LHCN-M2 (cell line): ENCODE data around the gene FOXP1. TPM values are rescaled to one million over a fixed set of nuclear protein-coding genes. Genes with fewer than 3 reads are reported as not detected.

Experiments used
- DNase-seq: peaks from one replicate; pipeline ENCODE4 v3.0.0-alpha.2; 2012; ENCODE audit warnings: low read depth
- polyA plus RNA-seq: library from polyadenylated mRNA; unstranded; fragments of >200 nt; gene quantifications from one replicate; pipeline ENCODE4 v1.2.1, GENCODE V29; 2012; ENCODE audit warnings: missing spikeins
- total RNA-seq: library from RNA; depleted of rRNA; stranded (reverse); fragments of >200 nt; gene quantifications from 2 replicates; pipeline ENCODE4 v1.2.3, GENCODE V29; 2014; rRNA removed

The FOXP1 gene
- total RNA-seq: 16.0 and 18.2 TPM in 2 replicates
- polyA plus RNA-seq: 11.6 TPM

DNA sequence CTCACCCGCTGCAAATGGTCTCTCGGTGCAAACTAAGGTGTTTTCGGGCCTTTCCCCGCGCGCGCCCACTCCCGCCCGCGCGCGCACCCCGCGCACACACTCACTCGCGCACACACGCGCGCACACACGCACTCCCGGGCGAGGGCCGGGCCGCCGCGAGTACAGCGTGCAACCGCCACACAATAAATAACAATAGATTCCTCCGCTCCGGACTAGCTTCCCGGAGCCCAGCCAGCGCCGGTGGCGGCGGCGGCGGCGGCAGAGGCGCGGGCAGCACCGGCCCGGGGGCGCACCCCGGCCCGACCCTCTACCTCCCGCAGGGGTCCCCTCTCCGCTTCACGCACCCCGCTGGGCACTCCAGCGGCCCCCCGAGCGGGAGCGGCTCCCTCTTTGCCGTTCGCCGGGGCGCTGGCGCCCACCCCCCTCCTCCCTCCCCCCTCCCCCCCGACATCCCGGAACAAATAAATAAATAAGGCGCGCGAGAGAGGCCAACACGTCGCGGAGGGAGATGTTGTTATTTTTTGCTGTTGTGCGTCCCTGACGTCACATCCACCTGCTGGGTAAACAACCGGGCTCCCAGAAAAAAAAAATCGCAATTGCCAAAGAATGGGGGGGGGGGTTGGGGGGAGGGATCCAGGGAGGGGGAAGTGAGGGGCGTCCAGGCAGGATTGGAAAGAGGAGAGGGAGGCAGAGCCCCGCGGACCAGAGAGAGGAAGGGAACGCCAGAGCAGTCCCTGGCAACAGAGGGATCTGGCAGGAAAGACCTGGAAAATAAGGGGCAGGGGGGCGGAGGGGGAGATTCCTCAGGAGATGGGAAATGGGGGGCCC, at the start of gene FOXP1:
FOXP1 (minus strand) TSS at position 163 of the 828 bp plus-strand sequence. CDS start 385,347 bp downstream, outside the sequence.
- peak; percentile 66 for DNase-seq

DNA sequence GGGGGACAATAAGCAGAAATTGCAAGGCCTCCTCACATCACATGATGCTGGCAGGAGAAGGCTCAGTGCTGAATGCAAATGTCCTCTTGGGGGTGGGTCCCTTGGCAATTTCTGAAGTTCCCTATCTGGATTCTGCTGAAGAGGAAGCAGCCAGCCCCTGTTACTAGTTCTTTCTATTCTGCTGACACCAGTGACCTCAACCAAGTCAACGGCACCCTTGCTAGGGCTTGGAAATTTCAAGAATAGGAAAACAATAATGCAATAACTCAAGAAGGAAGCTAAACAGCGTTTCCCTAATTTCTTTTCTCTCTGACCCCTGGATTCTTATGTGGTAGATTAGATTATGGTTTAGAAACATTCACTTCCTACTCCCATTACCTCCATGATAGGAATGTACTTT, 46.2 kb upstream of the FOXP1 start:
- no peak for DNase-seq

DNA sequence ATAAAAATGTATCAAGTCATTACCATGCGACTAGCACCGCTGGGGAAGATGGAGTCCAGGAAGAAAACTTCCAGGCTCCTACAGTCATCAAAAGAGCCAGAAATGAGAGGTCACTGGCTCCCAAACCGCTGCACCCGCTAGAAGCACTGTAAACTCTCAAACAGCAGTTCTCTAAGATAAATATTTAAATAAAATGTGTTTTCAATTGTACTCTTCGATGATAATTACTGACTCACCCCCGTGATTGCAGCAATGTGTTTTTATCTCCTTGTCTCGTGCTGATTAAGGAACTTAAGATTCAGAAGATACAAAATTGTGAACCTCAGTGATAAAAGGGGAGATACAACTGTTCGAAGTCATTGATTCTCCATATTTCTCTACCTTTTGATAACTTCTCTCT, 45.8 kb upstream of the FOXP1 start:
- no peak for DNase-seq

DNA sequence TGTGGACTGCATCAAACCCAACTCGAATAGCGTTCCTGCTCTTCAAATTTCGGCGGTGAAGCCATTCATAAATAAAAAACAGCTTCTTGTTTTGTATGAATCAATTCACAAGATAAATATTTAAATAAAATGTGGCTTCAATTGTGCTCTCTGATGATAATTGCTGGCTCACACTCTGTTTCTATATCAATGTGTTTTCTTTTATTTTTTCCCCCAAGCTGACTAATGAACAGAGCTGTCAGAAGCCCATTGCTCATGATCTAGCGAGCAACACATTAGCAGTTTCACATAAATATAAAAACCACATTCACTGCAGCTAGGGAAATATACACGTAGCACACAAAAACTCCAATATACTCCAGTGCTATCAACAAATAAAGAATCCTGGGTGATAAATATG, 45.0 kb upstream of the FOXP1 start:
- DNase-seq: no peak

DNA sequence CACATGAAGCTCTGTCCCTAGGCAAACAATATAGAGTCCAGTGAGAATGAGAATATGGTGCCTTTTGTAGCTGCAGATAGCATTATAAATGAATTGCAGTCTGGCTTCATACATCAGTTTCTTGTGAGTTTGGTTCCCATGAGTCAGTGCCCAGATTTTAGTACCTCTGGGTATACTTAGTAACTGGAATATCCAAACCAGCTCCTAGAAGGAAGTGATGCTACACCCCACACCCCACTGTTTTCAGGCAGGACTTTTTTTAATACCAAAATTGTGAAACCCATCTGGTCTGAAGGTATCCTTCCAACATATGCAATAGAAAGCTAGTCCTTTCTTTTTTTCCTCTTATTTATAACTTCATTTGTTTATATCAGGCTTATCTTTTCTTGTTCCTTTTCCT, 42.1 kb upstream of the FOXP1 start:
- DNase-seq: no peak

DNA sequence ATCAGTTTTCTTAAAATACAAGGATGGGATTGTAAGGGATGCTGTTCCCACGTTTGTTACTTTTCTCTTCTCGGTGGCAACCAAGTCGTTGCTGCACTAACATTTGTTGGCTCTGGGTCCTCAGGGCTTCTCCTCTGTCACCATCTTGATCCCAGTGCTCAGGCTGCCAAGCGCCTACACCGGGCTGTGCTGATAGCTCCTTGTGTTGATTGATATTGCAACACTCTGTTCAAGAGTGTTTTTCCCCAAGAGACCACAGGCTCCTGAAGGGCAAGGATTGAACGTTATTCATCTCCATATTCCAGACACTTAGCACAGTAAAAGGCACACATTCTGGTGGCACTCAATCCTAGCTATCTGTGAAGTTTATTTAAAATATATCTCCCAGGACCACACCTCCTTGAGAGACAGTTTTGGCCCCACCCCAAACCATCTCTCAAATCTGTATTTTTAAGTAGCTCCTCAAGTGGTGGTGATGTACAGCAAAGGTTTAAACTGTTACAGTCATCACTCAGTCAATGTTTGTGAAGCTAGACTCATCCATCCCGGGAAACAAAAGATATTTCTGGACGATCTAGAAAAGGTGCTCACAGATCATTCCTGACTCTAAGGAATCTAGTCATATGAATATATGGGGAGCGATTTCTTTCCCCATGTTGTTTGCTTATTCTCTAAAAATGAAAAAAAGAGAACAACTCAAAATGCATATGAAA, 38.5 kb upstream of the FOXP1 start:
- no peak for DNase-seq

DNA sequence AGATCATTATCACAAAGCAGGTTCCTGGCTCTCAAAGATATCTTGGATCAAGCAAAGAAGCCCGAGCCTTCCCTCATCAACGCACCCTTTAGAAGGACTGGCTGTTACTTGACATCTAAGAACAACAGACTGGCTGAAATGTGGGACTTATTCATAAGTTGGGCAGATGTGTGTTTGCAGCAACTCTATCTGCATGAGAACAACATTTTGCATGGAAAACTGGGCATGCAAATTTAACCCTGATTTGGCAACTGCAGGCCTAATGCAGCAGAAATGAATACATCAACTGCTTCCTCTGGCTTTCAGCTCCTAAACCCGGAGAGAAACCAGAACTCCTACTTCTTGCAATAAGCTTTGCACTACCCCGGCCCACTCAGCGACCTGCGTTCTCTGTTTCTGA, 35.0 kb upstream of the FOXP1 start:
- DNase-seq: no peak

DNA sequence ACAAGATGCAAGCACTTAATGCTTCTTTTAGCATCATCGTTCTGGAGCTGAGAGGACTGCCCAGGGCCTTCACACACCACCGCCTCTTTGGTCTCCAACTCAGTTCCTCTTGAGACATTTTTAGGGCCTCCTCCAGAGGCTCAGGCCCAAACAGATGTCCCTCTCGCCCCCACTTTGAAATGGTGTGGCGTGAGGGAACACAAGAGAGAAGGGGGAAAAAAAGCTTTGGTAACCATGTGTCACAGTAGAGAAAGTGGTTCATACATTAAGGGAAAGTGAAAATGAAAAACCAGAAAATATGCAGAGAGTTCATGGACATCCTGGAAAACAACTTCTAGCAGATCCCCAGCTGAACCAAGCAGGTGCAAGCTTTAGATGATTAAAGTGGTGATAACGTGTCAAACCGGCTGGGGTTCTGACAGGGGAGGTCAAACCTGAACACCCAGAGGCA, 33.1 kb upstream of the FOXP1 start:
- DNase-seq: no peak

DNA sequence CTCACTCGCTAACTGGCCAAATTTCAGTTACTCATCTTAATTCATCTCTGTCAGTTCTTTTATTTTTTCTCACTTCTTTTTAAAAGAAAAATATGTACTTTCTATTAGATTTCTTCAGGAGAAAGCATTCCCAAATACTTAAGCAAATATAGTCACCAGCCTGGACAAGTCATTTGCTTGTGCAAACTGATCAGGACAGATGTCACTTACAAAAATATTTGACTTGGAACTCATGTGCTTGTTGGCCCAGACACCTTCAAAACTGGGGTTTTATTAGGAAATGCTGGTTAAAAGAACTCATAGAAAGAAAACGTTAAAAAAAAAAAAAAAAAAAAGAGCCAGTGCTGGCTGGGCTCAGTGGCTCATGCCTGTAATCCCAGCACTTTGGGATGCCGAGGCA, 31.3 kb upstream of the FOXP1 start:
- no peak for DNase-seq

DNA sequence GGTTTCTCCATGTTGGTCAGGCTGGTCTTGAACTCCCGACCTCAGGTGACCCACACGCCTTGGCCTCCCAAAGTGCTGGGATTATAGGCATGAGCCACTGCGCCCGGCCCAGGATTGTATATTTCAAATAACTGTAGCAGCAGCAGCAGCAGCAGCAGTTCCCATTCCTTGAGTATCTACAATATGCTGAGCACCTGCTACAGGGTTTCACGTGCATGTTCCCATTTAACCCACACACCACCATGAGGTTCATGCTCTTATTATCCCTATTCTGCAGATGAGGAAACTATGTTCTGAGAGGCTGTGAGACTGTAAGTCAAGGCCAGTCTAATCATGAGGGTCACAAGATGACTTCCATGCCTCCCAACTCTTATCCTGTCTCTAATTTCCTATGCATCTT, 30.9 kb upstream of the FOXP1 start:
- no peak for DNase-seq

DNA sequence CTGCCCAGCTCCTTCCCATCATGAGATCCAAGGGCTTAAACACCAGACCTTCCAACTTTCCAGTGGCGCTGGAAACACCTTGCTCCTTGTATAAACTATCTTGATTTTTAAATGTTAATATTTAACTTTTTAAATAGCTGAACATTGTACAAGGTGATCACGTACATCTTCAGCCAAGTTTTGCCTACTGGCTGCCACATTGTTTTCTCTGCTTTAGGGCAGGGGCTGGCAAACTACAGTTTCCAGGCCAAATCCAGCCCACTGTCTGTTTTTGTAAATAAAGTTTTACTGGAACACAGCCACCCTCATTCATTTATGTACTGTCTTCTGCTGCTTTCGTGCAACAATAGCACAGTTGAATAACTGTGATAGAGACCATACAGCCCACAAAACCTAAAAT, 27.6 kb upstream of the FOXP1 start:
- DNase-seq: no peak

DNA sequence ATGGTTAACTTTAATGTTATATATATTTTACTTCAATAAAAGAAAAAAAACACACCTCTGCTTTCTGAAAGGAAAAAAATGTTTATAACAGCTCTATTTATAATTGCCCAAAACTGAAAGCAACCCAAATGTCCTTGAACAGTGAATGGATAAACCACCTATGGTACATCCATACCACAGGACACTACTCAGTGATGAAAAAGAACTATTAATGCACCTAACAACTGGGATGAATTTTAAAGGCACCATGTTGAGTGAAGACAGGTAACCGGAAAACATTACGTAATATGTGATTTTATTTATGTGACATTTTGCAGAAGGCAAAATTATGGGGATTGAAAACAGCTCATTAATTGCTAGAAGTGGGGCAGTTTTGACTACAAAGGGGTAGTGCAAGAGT, 23.8 kb upstream of the FOXP1 start:
- DNase-seq: no peak

DNA sequence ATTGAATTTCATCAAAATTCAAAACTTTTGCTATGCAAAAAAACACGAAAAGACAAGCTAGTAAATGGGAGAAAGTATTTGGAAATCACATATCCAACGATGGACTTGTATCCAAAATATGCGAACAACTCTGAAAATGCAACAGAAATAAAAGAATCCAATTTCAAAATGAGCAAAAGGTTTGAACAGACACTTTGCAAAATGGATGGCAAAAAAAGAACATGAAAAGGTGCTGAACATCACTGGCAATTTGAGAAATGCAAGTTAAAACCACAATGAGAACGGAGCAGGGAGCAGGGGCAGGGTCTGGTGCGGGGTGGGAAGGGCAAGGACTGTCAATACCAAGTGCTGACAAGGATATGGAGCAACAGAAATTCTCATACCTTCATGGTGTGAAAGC, 23.1 kb upstream of the FOXP1 start:
- DNase-seq: no peak

DNA sequence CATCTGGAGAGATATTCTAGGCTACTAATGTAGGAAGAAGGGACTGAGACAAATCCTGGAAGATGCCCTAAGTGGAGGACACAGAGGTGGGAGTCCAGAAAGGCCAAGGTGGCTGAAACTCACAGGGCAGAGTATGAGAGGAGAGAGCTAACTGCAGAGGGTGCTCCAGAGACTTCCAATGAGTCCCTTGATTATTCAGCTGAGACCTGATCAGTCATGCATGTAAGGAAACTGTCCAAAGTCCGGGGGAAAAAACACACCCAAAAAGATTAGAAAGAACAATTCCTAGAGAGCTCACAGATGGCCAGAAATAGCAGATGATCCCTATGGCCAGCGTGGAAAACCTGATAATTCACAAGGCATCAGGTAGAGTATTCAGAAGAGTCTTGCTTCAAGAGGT, 18.7 kb upstream of the FOXP1 start:
- no peak for DNase-seq

DNA sequence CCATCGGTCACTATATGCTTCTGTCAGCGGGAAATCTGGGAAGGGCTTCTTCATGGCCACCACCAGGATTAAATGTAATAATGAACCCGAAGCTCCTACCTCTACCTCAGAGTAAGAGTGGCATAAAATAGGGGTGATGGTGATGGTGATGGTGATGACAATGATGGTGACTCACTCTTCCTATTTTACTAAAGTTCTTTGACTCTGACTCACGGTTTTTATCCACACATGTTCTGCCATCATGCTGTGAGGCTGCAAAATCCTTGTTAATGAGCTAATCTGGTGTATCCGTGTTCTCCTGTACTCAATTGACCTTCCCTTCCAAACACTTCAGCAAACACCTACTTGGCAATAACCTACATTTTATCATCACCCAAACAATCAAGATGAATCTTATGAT, 18.3 kb upstream of the FOXP1 start:
- peak; percentile 59 for DNase-seq

DNA sequence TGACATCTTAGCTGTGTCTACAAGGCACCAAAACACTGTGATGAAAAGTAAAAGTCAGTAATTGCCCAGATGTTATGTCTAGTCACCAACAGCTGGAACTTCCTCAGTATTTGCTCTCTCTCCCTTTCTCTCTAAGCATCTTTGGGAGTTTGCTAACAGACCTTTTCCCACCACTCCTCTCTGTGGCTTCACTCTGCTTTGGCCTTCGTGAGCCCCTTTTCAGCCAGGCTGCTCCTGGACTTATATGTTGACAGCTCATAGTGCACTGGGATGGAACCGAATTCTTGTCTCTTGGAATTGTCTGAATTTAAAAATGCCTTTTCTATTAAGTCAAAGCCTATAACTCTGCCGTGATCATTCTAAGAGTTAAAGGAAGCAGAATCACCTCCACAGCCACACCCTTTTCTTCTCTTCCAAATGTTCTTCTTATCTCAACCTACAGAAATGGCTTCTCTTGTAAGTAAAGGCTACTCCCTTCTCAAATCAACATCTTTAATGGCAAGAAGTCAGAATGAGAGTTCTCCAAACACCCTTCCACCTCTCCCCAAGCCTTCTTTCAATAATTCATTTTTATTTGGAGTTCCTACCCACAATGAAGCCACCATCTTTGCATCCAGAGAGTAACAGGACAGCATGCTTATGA, 17.2 kb upstream of the FOXP1 start:
- no peak for DNase-seq

DNA sequence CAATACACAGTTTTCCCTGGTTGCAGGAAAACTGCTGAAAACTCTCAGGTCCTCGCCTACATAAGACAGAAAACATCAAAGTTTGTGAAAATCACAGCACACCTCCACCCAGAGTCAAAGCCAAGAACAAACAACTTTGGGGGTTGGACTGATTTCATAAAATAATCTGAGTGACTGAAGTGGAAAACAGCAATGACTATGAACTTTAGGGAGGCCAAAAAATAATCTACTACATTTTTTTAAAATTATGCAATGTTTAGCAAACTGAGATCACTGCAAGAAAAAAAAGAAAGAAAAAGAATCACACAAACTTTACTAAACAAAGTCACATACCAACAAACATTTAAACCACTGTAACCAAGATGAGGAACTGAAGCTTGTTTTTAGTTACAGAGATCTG, 15.9 kb upstream of the FOXP1 start:
- DNase-seq: no peak

DNA sequence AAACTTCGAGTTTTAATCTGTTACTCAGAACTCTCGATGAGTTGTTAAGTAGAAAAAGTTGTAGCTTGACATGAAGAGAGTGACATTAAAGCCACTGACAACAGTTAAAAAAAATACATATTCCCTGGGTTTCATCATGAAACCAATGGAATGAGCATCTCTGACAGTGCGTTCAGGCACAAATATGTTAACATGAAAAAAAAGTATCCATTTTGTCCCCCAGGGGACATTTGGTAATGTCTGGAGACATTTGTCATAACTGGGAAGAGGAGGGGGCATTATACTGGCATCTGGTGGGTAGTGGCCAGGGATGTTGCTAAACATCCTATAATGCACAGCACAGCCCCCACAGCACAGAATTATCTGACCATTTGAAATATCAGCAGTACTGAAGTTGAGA, 14.8 kb upstream of the FOXP1 start:
- no peak for DNase-seq

DNA sequence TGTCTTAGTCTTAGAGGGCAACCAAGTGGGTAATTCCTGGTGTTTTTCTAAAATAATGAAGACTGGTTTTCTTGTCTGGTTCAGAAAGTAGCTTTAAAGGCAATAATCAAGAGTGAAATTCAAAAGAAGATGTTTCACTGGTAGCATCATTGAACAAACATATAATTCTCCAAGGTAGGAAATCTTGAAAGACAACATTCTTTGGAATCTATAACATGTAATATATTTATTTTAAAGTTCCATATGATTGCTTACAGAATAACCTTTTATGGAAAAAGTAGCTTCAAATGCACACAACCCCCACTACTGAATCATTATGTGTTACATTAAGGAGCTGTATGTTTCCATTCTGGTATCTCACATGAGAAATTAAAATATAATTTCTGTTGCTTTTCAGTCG, 13.8 kb upstream of the FOXP1 start:
- DNase-seq: no peak

DNA sequence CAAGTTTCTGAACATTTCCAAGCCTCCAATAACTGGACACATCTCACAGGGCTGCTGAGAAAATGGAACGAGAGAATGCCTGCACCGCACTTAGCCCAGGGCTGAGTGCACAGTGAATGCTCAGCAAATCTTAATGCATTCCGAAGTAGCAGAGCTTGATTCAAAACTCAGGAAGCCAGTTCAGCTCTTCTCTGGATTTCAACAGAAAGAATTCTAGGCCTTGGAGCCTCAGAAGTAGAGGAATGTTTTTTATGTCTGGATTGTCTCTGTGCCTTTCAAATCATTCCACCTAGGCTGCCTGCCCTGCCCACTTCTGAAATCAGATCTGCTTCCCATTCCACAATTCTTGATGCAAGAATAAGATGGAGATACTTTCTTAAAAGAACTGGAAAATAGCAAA, 9.6 kb upstream of the FOXP1 start:
- DNase-seq: no peak

DNA sequence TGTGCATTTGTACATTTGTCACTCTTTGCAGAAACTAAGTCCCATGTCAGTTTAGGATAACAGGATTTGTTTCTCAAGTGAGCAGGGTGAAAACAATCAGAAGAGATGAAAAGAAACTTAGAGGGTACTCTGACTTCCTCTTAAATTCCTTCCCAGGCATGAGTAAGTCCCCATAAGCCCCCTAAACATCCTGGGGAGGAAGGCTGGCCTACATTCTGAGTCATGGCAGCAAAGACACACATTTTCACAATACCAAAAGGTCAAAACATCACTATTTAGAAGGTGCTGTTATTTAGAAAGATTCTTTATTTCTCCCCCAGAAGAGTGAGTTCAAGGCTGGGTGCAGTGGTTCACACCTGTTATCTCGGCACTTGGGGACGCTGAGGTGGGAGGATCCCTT, 7.6 kb upstream of the FOXP1 start:
- DNase-seq: no peak

DNA sequence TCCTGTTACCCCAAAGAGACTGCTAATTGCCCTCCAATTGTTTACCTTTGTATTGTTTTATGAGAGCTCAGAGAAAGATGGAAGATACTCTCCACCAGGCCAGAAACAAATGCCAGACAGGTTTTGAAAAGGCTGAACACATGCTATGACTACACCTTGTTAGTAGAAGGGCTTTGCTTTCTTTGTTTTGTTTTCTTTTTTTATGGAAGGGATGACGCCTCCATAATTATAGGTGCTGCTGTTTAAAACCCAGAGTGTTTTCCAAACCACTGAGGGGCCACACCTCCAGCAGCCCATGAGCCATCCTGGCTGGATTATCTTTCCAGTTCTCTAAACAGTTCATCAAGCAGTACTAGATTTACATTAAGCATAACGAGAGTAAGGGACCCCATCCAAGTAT, 5.6 kb upstream of the FOXP1 start:
- DNase-seq: no peak

DNA sequence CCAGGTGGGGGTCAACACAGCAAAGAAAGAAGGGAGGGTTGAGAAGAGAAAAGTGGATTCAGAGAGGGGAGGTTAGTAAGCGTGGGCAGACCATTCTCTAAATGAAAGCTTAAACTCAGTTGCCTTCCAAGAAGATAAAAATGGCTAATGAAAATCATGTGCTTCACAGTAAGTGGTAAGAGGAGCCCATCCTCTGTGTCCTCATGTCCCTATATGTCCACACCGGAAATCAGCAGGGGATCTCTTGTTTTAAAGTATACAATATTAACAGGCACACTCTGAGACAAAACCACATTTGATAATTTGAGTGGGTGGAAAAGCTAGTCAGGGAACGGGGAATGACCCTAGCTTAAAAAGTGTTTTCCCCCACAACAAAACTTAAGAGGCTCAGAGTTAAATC, 4.4 kb upstream of the FOXP1 start:
- no peak for DNase-seq
